Ishikawa (cell line): Measurements from ENCODE around the gene MGMT.

Source experiments
- CEBPB ChIP-seq: IDR thresholded peaks from 2 replicates; pipeline ENCODE4 v1.6.1; 2012
- CREB1 ChIP-seq: IDR thresholded peaks from 2 replicates; pipeline ENCODE4 v1.6.1; 2012; ENCODE audit warnings: low read depth
- EGR1 ChIP-seq: IDR thresholded peaks from 2 replicates; pipeline ENCODE4 v1.6.1; 2012
- EP300 ChIP-seq: IDR thresholded peaks from 2 replicates; pipeline ENCODE4 v1.6.1; 2012; ENCODE audit warnings: borderline replicate concordance
- FOXM1 ChIP-seq: IDR thresholded peaks from 2 replicates; pipeline ENCODE4 v1.6.1; 2012; ENCODE audit warnings: low read depth, borderline replicate concordance
- NFIC ChIP-seq: IDR thresholded peaks from 2 replicates; pipeline ENCODE4 v1.6.1; 2012
- RAD21 ChIP-seq: IDR thresholded peaks from 2 replicates; pipeline ENCODE4 v1.6.1; 2012; ENCODE audit warnings: low read depth
- TAF1 ChIP-seq: IDR thresholded peaks from 2 replicates; pipeline ENCODE4 v1.6.1; 2012; ENCODE audit warnings: low read depth, mild to moderate bottlenecking
- TCF12 ChIP-seq: IDR thresholded peaks from 2 replicates; pipeline ENCODE4 v1.6.1; 2012; ENCODE audit warnings: low read depth
- TEAD4 ChIP-seq: IDR thresholded peaks from 2 replicates; pipeline ENCODE4 v1.6.1; 2012
- YY1 ChIP-seq: IDR thresholded peaks from 2 replicates; pipeline ENCODE4 v1.6.1; 2012; ENCODE audit warnings: low read depth
- ZBTB7A ChIP-seq: IDR thresholded peaks from 2 replicates; pipeline ENCODE4 v1.6.1; 2012; ENCODE audit warnings: low read depth
- TF ChIP-seq, protein P1 (sequence below): IDR thresholded peaks from 2 replicates; pipeline ENCODE4 v1.6.1; 2012
- TF ChIP-seq, protein P2 (sequence below): IDR thresholded peaks from 2 replicates; pipeline ENCODE4 v1.6.1; 2012; ENCODE audit warnings: low read depth, mild to moderate bottlenecking
- TF ChIP-seq, protein P3 (sequence below): IDR thresholded peaks from 2 replicates; pipeline ENCODE4 v1.6.1; 2012

MGMT gene

DNA sequence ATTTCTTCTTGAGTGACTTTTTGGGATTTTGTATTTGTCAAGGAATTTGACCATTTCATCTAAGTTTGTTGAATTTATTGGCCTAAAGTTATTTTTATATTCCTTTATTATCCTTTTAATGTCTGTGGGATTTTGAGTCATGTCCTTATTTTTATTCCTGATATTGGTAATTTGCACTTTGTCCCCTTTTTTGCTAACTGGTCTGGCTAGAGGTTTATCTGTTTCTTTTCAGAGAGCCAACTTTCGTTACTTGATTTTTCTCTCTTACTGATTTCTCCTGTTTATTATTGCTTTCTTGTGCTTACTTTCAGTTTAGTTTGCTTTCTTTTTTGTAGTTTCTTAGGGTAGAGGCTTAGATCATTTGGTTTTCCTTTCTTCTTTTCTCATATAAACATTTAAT, 14.6 kb downstream of the MGMT start:
- TF ChIP-seq FOXM1, result no peak
- TF ChIP-seq CEBPB, result no peak
- TF ChIP-seq EGR1, result no peak
- TF ChIP-seq TAF1, result no peak

DNA sequence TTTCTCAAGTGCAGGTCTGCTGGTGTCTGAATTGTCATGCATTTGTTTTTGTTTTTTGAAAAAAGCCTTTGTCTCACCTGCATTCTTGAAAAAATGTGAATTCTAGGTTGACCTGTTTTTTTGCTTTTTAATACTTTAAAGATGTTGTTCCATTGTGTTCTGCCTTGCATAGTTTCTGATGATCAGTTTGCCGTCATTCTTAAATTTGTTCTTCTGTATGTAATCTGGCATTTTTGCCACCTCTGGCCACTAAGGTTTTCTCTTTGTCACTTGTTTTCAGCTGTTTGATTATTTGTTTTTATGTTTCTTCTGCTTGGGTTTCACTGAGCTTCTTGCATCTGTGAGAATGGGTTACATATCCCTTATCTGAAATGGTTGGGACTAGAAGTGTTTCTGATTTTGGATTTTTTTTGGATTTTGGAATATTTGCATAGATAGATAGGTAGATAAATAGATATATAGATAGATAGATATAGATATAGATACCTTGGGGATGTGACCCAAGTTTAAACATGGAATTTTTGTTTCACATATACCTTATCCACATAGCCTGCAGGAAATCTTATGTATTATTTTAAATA, 16.5 kb downstream of the MGMT start:
- no peak for TF ChIP-seq CREB1
- no peak for TF ChIP-seq TEAD4
- TF ChIP-seq, protein P1, sequence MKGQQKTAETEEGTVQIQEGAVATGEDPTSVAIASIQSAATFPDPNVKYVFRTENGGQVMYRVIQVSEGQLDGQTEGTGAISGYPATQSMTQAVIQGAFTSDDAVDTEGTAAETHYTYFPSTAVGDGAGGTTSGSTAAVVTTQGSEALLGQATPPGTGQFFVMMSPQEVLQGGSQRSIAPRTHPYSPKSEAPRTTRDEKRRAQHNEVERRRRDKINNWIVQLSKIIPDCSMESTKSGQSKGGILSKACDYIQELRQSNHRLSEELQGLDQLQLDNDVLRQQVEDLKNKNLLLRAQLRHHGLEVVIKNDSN, result 0 out of 2 replicates have a peak, but pooled peaks have one; percentile 7

DNA sequence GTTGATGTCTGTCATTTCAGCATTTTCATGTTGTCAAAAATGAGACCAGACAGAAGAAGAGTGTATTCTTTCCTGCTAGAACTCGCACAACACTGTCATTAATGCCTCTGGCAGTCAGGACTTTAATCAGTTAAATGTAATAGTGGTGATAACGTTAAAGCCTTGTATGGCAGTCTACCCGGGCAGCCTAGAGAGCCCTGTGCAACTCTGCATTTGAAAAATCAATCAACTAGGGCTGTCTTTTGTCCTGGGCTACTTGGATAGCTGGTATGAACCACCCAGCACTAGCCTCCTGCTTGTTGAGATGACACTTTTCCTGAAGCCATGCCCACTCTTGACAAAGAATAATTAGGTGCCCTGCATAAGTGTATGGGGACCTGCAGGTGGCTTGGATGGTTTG, 19.8 kb downstream of the MGMT start:
- no peak for TF ChIP-seq YY1
- TF ChIP-seq NFIC, result no peak
- TF ChIP-seq CEBPB, result no peak
- TF ChIP-seq RAD21, result no peak
- no peak for TF ChIP-seq EP300
- TF ChIP-seq, protein P2, sequence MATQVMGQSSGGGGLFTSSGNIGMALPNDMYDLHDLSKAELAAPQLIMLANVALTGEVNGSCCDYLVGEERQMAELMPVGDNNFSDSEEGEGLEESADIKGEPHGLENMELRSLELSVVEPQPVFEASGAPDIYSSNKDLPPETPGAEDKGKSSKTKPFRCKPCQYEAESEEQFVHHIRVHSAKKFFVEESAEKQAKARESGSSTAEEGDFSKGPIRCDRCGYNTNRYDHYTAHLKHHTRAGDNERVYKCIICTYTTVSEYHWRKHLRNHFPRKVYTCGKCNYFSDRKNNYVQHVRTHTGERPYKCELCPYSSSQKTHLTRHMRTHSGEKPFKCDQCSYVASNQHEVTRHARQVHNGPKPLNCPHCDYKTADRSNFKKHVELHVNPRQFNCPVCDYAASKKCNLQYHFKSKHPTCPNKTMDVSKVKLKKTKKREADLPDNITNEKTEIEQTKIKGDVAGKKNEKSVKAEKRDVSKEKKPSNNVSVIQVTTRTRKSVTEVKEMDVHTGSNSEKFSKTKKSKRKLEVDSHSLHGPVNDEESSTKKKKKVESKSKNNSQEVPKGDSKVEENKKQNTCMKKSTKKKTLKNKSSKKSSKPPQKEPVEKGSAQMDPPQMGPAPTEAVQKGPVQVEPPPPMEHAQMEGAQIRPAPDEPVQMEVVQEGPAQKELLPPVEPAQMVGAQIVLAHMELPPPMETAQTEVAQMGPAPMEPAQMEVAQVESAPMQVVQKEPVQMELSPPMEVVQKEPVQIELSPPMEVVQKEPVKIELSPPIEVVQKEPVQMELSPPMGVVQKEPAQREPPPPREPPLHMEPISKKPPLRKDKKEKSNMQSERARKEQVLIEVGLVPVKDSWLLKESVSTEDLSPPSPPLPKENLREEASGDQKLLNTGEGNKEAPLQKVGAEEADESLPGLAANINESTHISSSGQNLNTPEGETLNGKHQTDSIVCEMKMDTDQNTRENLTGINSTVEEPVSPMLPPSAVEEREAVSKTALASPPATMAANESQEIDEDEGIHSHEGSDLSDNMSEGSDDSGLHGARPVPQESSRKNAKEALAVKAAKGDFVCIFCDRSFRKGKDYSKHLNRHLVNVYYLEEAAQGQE, result no peak
- TF ChIP-seq, protein P1, result no peak
- no peak for TF ChIP-seq TEAD4
- TF ChIP-seq TAF1, result no peak
- no peak for TF ChIP-seq EGR1
- no peak for TF ChIP-seq CREB1
- TF ChIP-seq ZBTB7A, result no peak
- TF ChIP-seq, protein P3, sequence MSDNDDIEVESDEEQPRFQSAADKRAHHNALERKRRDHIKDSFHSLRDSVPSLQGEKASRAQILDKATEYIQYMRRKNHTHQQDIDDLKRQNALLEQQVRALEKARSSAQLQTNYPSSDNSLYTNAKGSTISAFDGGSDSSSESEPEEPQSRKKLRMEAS, result no peak

DNA sequence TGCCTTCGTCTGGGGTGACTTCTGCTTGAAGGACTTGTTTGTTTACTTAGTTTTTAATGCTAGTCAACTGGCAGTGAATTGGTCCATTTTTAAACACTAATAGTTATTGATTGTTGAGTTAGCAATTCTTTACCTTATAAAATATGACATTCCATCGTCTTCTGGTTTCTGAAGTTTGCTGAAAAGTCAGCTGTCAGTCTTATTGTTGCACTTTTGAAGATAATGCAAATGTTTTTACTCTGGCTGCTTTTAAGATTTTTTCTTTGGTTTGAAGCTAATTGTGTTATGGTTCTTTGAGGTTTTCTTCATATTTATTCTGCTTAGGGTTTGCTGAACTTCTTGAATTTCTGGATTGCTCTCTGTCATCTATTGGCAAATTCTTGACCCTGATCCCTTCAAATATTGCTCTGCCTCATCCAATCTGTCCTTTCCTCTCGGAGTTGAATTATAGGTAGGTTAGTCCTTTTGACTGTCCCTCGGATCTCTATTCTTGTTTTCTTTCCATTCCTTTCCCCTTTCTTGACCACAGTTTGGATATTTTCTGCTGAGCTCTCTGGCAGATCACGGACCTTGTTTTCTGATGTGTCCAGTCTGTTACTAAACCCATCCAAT, 24.2 kb downstream of the MGMT start:
- no peak for TF ChIP-seq YY1
- TF ChIP-seq ZBTB7A, result no peak
- TF ChIP-seq, protein P2, result no peak
- no peak for TF ChIP-seq NFIC
- no peak for TF ChIP-seq CREB1
- TF ChIP-seq FOXM1, result no peak
- TF ChIP-seq TEAD4, result no peak
- TF ChIP-seq, protein P1, result no peak
- TF ChIP-seq, protein P3, result no peak
- no peak for TF ChIP-seq TCF12
- TF ChIP-seq EP300, result no peak
- TF ChIP-seq CEBPB, result no peak
- no peak for TF ChIP-seq RAD21
- TF ChIP-seq EGR1, result no peak
- TF ChIP-seq TAF1, result no peak

DNA sequence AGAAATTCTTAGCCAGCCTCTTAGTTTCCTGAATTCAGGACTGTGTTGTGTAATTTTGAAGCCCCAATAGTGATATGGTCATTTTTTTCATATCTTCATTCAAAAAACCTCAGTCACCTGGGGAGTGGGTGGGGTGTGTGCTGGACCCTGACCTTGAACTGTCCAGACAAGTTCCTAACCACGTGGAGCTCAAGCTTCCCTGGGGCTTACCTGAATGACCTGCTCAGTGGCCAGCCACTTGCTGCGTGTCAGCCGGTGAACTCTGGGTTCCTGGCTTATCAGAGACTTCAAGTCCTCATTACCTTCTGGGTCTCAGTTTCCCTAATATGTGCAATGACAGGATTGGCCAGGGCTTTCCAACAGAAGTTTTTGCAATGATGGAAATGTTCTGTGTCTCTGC, 27.1 kb downstream of the MGMT start:
- TF ChIP-seq NFIC (no peak), EGR1 (no peak), TCF12 (no peak), TEAD4 (no peak), TAF1 (no peak), YY1 (no peak), CEBPB (no peak), EP300 (no peak), ZBTB7A (no peak), CREB1 (no peak), FOXM1 (no peak), RAD21 (no peak)
- TF ChIP-seq, protein P1, result no peak
- TF ChIP-seq, protein P2, result no peak
- TF ChIP-seq, protein P3, result no peak
